Esophagus muscularis mucosa (tissue), 4 donors: Measurements from ENCODE around the gene ADAMTS2. TPM values are rescaled to one million over a fixed set of nuclear protein-coding genes. Genes with fewer than 3 reads are reported as not detected.

Experiments used
- DNase-seq: peaks from one replicate; pipeline ENCODE4 v3.0.0-alpha.2; 2017; ENCODE audit errors: extremely low spot score
- H3K27ac ChIP-seq, 4 donors: fragments of 200-600 bp; sonication (generic); replicated peaks in 1 of 4; 1 replicate in 3 of 4; 2 replicates in 1 of 4; pipeline ENCODE4 v1.5.1; 2016 to 2019; ENCODE audit warnings: mild to moderate bottlenecking in 1 of 4
- H3K27me3 ChIP-seq, 4 donors: fragments of 200-600 bp; sonication (generic); one replicate each; pipeline versions ENCODE4 v1.5.1 to v1.6.0; 2016 to 2019
- H3K36me3 ChIP-seq, 4 donors: fragments of 200-600 bp; sonication (generic); one replicate each; pipeline ENCODE4 v1.5.1; 2016 to 2019
- H3K4me1 ChIP-seq, 4 donors: fragments of 200-600 bp; sonication (generic); one replicate each; pipeline ENCODE4 v1.5.1; 2016 to 2019
- H3K4me3 ChIP-seq, 4 donors: fragments of 200-600 bp; sonication (generic); 1 replicate in 2 of 4; 2 replicates in 2 of 4; pipeline ENCODE4 v1.5.1; 2016 to 2019; ENCODE audit warnings: mild to moderate bottlenecking in 4 of 4, moderate library complexity in 1 of 4
- H3K9me3 ChIP-seq, 4 donors: fragments of 200-600 bp; sonication (generic); 1 replicate in 3 of 4; 2 replicates in 1 of 4; pipeline ENCODE4 v1.5.1; 2016 to 2019
- CTCF ChIP-seq, 3 experiments: fragments of 200-600 bp in 2 of 3; fragments of 450-650 bp in 1 of 3; sonication (generic) in 2 of 3; IDR thresholded peaks; one replicate each; pipeline ENCODE4 v1.5.1; 2017 to 2019; ENCODE audit warnings: antibody characterized with exemption in 3 of 3, mild to moderate bottlenecking in 2 of 3, moderate library complexity in 1 of 3
- EP300 ChIP-seq: sonication (generic); formaldehyde crosslinking; IDR thresholded peaks from one replicate; pipeline ENCODE4 v1.6.1; 2017; ENCODE audit warnings: antibody characterized with exemption
- POLR2A ChIP-seq: fragments of 450-650 bp; IDR thresholded peaks from one replicate; pipeline ENCODE4 v1.6.1; 2017; ENCODE audit warnings: antibody characterized with exemption, moderate library complexity, mild to moderate bottlenecking, low read depth
- POLR2AphosphoS5 ChIP-seq, 2 donors: sonication (generic); formaldehyde crosslinking; IDR thresholded peaks; one replicate each; pipeline ENCODE4 v1.6.1; 2017; ENCODE audit warnings: antibody characterized with exemption in 2 of 2
- WGBS: methylation state at CpG from one replicate; pipeline ENCODE4 v1.1.5; 2018; 5-methylcytosine and 5-hydroxymethylcytosine counted together
- intact Hi-C: fragments of 100-400 bp; cut with DNase I; formaldehyde crosslinking; loops from one replicate; pipeline ENCODE4 v1.15.1; 2023
- total RNA-seq, 4 donors: library from RNA; depleted of rRNA; stranded (reverse); fragments of >200 nt; gene quantifications; one replicate each; pipeline versions ENCODE4 v1.1.0 to v1.2.1, GENCODE V29; 2016

The ADAMTS2 gene
- total RNA-seq, 4 donors from 2014 or later, result 17.8 to 31.8 (median 21.4) TPM

DNA sequence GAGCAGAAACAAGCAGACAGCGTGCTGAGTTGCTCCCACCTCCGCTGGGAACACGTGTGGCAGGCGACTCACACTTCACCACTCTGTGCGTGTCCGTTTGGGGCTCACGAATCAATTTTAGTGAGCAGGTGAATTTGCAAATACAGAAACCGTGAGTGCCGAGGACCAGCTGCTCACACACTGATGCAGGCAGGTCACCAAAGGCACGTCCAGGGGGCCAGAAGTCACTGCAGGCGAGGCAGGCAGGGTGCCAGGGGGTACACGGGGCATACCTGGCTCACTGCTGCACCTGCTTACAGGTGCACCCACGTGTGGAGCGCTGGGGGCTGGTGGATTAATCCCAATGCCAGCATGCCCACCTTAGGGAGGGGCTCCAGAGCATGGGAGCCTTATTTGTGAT, 216.3 kb downstream of the ADAMTS2 start:
- intact Hi-C loops, result no loop called here
- no peaks in the 10 kb centered on the region for H3K9me3 ChIP-seq
- no peak overlapping the region for H3K27ac ChIP-seq
- H3K36me3 ChIP-seq, result peaks cover 0 to 45% (median 19%) of the 10 kb centered on the region in 4 donors
- H3K4me3 ChIP-seq, result no peak overlapping the region
- WGBS, result 84% methylated on average over 14 of the region's 14 CpGs
- no peaks in the 10 kb centered on the region for H3K27me3 ChIP-seq
- TF ChIP-seq POLR2A, result no peak
- TF ChIP-seq POLR2AphosphoS5 (IDR thresholded peaks at IDR 0.05), result no peak
- no peak for TF ChIP-seq EP300
- no peak for TF ChIP-seq CTCF (IDR thresholded peaks at IDR 0.05)
- no peak for DNase-seq
- no peaks in the 10 kb centered on the region for H3K4me1 ChIP-seq

- H3K27me3 ChIP-seq, result no peaks in the 10 kb centered on the region
- no peaks in the 10 kb centered on the region for H3K9me3 ChIP-seq
- no peak overlapping the region for H3K4me3 ChIP-seq
- H3K4me1 ChIP-seq, result no peaks in the 10 kb centered on the region
- no peak for TF ChIP-seq POLR2A
- TF ChIP-seq POLR2AphosphoS5 (IDR thresholded peaks at IDR 0.05), result no peak
- no peak for TF ChIP-seq EP300
- TF ChIP-seq CTCF (IDR thresholded peaks at IDR 0.05), result no peak
- H3K27ac ChIP-seq, result no peak overlapping the region
- peaks cover 0 to 45% (median 19%) of the 10 kb centered on the region in 4 donors for H3K36me3 ChIP-seq
- DNase-seq, result no peak
- WGBS, result 94% methylated on average over 10 of the region's 10 CpGs
- intact Hi-C loops, result no loop called here
Observed at GRCh38 chr5:179128041-179128365, 217.3 kb downstream of the ADAMTS2 start.

DNA sequence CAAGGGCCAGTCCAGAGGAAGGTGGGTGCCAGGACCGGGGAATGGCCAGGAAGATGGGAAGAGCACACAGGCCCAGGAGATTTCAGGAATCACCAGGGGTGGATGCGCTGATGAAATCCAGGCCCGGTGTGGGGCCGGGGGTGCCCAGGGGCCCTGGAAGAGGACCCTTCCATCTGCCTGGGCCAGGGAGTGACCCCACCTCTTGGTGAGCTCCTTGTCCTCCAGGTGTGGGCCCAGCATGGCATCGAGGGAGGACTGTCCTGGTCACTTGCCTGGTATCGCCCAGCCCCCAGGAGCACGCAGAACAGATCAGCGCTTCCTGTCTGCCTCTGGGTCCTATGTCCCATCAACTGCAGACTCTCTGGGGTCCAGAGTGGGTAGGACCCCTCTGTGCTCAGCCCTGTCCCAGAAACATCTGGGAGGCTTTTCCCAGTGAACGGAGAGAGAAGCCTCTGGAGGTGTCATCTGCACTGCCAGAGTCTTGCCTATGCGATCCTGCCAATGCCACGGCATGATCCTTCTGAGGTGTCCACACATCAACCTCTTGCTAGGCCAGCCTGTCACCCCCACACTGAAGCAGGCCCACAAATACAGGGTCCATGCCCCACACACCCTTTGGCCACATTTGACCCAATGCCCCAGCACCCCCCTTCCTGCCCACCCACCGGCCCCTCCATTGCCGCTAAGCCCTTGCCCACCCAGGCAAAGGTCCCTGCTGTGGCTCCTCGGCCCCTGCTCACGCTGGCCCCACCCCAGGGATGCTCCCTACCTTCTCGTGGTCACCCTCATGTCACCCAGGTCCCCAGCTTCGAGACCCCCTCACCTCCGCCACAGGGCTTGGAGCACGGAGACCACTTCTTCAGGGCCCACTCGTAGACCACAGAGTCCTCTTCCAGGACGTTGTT, 217.9 kb downstream of the ADAMTS2 start:
- intact Hi-C loops, result no loop called here
- Histone ChIP-seq H3K36me3 (peaks cover 0 to 45% (median 19%) of the 10 kb centered on the region in 4 donors), H3K27me3 (no peaks in the 10 kb centered on the region), H3K9me3 (no peaks in the 10 kb centered on the region), H3K4me3 (no peak overlapping the region), H3K27ac (no peak overlapping the region), H3K4me1 (no peaks in the 10 kb centered on the region)
- WGBS, result 89% methylated on average over 15 of the region's 21 CpGs
- TF ChIP-seq POLR2A (no peak), POLR2AphosphoS5 (IDR thresholded peaks at IDR 0.05) (no peak), EP300 (no peak), CTCF (IDR thresholded peaks at IDR 0.05) (no peak)
- no peak for DNase-seq

GRCh38 chr5:179126506-179126991, 218.7 kb downstream of the ADAMTS2 start:
- Histone ChIP-seq H3K4me1 (no peaks in the 10 kb centered on the region), H3K27ac (no peak overlapping the region), H3K36me3 (peaks cover 0 to 40% (median 22%) of the 10 kb centered on the region in 4 donors), H3K4me3 (no peak overlapping the region), H3K9me3 (peaks cover 0 to 1% (median 0%) of the 10 kb centered on the region in 4 donors), H3K27me3 (no peaks in the 10 kb centered on the region)
- no peak for DNase-seq
- WGBS, result 87% methylated on average over 14 of the region's 14 CpGs
- TF ChIP-seq EP300 (no peak), POLR2A (no peak), CTCF (IDR thresholded peaks at IDR 0.05) (no peak), POLR2AphosphoS5 (IDR thresholded peaks at IDR 0.05) (no peak)
- intact Hi-C loops, result no loop called here
